ENCODE results near the gene MCEMP1. TPM values are rescaled to one million over a fixed set of nuclear protein-coding genes. Genes with fewer than 3 reads are reported as not detected.

The MCEMP1 gene
- total RNA-seq, 4 donors from 2014 or later, result not detected

DNA sequence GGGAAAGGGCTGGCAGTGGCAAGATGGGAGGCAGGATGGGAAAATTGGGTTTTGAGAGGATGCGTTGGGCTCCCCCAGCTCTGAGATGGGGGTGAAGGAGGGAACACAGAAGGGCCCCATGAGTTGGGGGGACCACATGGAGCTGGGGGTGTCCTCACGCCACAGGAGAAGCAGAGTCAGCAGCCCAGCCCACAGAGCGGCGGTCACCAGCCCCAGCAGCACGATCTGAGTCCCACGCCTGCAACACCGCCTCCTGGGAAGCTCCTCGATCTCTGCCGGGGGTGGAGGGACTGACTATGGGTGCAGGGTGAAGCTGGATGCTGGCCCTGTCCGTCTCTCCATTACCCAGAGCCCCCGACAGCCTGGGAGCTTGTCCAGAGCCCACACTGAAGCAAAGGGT lies 21.7 kb downstream of the MCEMP1 start:
- no peak overlapping the region for H3K4me3 ChIP-seq
- H3K4me1 ChIP-seq, result peaks cover 0 to 15% (median 0%) of the 10 kb centered on the region in 4 donors
- no peak for DNase-seq
- no peaks in the 10 kb centered on the region for H3K36me3 ChIP-seq
- TF ChIP-seq, protein P1, sequence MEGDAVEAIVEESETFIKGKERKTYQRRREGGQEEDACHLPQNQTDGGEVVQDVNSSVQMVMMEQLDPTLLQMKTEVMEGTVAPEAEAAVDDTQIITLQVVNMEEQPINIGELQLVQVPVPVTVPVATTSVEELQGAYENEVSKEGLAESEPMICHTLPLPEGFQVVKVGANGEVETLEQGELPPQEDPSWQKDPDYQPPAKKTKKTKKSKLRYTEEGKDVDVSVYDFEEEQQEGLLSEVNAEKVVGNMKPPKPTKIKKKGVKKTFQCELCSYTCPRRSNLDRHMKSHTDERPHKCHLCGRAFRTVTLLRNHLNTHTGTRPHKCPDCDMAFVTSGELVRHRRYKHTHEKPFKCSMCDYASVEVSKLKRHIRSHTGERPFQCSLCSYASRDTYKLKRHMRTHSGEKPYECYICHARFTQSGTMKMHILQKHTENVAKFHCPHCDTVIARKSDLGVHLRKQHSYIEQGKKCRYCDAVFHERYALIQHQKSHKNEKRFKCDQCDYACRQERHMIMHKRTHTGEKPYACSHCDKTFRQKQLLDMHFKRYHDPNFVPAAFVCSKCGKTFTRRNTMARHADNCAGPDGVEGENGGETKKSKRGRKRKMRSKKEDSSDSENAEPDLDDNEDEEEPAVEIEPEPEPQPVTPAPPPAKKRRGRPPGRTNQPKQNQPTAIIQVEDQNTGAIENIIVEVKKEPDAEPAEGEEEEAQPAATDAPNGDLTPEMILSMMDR (IDR thresholded peaks at IDR 0.05), result no peak
- no peak for TF ChIP-seq POLR2A (IDR thresholded peaks at IDR 0.05)
- peak overlapping the region in 1 of 4 donors; percentile 52 for H3K27ac ChIP-seq
- no peaks in the 10 kb centered on the region for H3K27me3 ChIP-seq
- no peaks in the 10 kb centered on the region for H3K9me3 ChIP-seq

DNA sequence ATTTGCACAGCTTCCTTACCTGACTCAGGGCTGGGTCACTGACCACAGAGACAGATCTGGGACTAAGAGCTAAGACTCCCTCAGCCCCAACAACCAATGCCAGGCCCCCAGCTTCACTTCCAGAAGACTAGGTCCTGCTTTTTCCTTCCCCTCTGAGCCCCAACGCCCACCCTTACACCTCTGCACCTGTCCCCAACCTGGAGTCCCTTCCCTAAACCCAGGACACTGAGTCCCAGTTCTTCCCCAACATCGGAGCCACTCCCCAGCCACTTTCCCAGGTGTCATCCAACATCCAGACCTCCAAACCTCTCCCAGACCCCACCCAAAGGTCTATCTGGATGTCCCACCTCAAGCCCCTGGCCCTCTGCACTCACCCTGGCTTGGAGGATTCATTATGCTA lies 22.1 kb downstream of the MCEMP1 start:
- no peaks in the 10 kb centered on the region for H3K27me3 ChIP-seq
- TF ChIP-seq, protein P1 (IDR thresholded peaks at IDR 0.05), result no peak
- TF ChIP-seq POLR2A (IDR thresholded peaks at IDR 0.05), result no peak
- H3K9me3 ChIP-seq, result no peaks in the 10 kb centered on the region
- H3K4me1 ChIP-seq, result peaks cover 0 to 19% (median 0%) of the 10 kb centered on the region in 4 donors
- no peak overlapping the region for H3K4me3 ChIP-seq
- H3K27ac ChIP-seq, result peak overlapping the region in 1 of 4 donors; percentile 52
- no peaks in the 10 kb centered on the region for H3K36me3 ChIP-seq
- DNase-seq, result no peak

DNA sequence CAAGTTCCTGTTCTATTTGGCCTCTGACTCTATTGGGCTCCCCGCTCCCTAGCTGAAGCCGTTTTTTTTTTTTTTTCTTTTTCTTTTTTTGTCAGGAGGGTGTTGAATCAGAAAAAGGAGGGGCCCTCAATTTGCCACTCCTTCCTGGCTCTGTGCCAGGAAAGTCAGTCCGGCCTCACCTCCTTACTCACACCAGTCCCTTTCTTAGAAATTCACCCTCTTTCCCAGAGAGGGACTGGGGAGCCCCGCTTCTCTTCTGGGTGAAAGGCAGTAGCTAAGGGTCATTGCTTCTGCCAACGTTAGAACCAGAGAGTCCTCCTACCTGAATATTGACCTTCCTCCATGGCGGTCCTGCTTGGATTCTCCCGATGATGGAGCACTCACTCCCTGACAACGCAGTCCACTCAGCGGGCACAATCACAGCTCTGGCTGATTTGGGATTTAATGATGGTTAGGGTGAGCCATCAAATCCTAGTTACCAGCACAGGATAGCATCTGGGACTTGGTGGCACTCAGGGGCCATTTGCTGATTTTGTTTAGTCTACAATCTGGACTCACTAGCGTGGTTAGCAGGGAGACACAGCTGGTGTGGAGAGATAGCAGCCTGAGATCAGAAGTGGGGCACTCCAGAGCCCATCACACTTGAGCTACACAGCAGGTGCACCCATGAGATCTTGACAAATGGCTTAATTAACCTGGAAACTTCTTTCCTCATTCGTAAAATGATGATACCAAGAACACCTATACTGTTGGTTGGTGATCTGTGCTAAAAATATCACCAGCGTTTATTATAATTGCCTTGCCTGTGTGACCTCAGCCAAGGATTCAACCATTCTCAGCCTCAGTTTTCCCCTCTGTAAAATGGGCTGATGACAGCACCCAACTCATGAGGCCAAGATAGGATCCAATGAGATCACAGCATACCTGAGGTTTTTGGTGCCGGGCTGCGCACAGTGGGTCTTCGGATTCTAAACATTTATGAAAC lies 22.8 kb downstream of the MCEMP1 start:
- H3K27me3 ChIP-seq, result no peaks in the 10 kb centered on the region
- H3K27ac ChIP-seq, result peak overlapping the region in 1 of 4 donors; percentile 52
- no peaks in the 10 kb centered on the region for H3K9me3 ChIP-seq
- DNase-seq, result no peak
- TF ChIP-seq, protein P1 (IDR thresholded peaks at IDR 0.05), result no peak
- TF ChIP-seq POLR2A (IDR thresholded peaks at IDR 0.05), result no peak
- no peak overlapping the region for H3K4me3 ChIP-seq
- no peaks in the 10 kb centered on the region for H3K36me3 ChIP-seq
- peaks cover 0 to 19% (median 0%) of the 10 kb centered on the region in 4 donors for H3K4me1 ChIP-seq

DNA sequence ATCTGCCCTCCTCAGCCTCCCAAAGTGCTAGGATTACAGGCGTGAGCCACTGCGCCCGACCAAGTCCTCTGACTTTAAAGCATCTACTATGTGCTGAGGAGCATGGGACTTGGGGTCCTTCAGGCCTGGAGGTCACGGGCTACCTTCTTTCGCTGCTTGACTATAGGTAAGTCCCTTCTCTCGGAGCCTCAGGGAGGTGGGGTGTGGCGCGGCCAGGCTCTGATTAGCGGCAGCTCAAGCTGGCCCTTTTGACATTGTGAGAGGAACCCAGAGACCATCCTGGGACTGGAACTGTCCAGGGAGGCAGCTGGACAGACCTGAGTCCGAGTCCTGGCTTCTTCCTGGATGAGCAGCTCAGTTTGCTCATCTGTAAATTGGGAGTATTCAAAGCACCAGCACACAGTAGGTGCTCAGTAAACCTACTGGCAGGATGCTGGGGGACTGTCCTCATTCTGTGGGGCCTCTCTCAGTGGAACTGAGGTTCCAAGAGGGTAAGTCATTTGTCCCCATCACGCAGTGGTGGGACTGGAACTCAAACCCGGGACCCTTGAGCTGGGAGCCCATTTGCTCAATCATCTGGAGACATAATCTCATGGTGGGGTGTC lies 24.3 kb downstream of the MCEMP1 start:
- H3K27ac ChIP-seq, result peak overlapping the region in 1 of 4 donors; percentile 77
- no peak for TF ChIP-seq POLR2A (IDR thresholded peaks at IDR 0.05)
- TF ChIP-seq, protein P1 (IDR thresholded peaks at IDR 0.05), result no peak
- DNase-seq, result no peak
- peaks cover 0 to 25% (median 2%) of the 10 kb centered on the region in 4 donors for H3K4me1 ChIP-seq
- H3K27me3 ChIP-seq, result no peaks in the 10 kb centered on the region
- H3K4me3 ChIP-seq, result no peak overlapping the region
- no peaks in the 10 kb centered on the region for H3K9me3 ChIP-seq
- no peaks in the 10 kb centered on the region for H3K36me3 ChIP-seq

DNA sequence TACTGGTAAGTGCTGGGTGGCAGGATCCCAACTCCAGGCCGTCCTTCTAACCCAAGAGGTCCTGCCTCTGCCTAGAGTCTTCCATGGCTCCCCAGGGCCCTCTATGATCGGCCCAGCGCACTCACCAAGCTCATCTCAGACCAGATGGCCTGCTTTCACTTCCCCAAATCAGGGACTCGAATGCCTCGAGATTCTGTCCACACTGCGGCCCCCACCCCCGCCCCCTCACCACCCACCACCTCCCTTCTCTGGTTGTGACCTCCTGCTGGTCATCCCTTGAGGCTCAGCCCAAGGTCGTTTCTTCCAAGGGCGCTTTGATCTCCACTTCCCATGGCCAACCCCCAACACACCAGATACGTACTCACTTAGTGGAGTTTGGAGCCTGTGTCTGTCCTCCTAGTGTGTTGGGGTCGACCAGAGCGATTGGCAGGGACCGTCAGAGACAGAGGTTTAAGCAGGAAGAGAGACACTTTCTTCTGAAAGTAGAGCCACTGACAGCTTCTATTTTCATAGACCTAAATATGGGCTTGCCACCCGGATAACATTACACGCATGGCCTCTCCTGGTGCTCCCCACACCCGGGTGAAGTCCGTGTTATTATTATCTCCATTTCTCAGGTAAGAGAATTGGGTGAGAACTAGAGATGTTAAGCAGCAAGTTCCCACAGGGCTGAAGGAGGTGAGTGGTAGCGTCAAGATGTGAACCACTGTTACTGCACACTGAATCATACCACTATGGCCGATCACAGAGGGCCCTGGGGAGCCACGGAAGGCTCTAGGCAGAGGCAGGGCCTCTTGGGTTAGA lies 25.0 kb downstream of the MCEMP1 start, which contains the start of gene FCER2:
TSS of gene FCER2 (minus strand) at position 478 of the 804 bp plus-strand sequence. CDS start 2,371 bp downstream, outside the sequence.
- H3K27me3 ChIP-seq, result no peaks in the 10 kb centered on the region
- DNase-seq, result peak in 2 of 3 donors; percentile 72 to 80

More for the DNA sequence above, 25.0 kb downstream of the MCEMP1 start, which contains the start of gene FCER2:
- Histone ChIP-seq H3K9me3 (no peaks in the 10 kb centered on the region), H3K4me1 (peaks cover 0 to 32% (median 3%) of the 10 kb centered on the region in 4 donors), H3K4me3 (peak within 1 kb of the TSS in 1 of 4 donors; percentile 15), H3K27ac (peak within 1 kb of the TSS in 2 of 4 donors; percentile 56 to 77), H3K36me3 (no peaks in the 10 kb centered on the region)
- TF ChIP-seq POLR2A (IDR thresholded peaks at IDR 0.05), result no peak
- TF ChIP-seq, protein P1 (IDR thresholded peaks at IDR 0.05), result no peak
